Activated CD4-positive, CD25-positive, alpha-beta regulatory T cell treated with anti-CD3 and anti-CD28 coated beads, Interleukin-2, amount 50 U/mL, for 72 hours (primary cell): ENCODE measurements around the gene ACTL6A.
A peak's percentile ranks its signal among the peaks of the same experiment; 100 is the strongest.

Source experiments
- DNase-seq: peaks from one replicate; pipeline ENCODE4 v3.0.0; 2021

ACTL6A gene

GRCh38 chr3:179599531-179599930 lies 36.8 kb downstream of the ACTL6A start:
- no peak for DNase-seq

GRCh38 chr3:179603321-179603720 lies 40.6 kb downstream of the ACTL6A start:
- DNase-seq = no peak

GRCh38 chr3:179603831-179604230 lies 41.1 kb downstream of the ACTL6A start:
- no peak for DNase-seq

GRCh38 chr3:179604321-179605078 lies 41.8 kb downstream of the ACTL6A start, which contains the start of the genes MRPL47 and NDUFB5:
TSS of gene MRPL47 (minus strand) at chr3:179604638. CDS start at chr3:179604624, 14 bp downstream.
TSS of gene NDUFB5 (plus strand) at chr3:179604794. CDS start at chr3:179604816, 22 bp downstream.
- peak; percentile 87 for DNase-seq

DNA sequence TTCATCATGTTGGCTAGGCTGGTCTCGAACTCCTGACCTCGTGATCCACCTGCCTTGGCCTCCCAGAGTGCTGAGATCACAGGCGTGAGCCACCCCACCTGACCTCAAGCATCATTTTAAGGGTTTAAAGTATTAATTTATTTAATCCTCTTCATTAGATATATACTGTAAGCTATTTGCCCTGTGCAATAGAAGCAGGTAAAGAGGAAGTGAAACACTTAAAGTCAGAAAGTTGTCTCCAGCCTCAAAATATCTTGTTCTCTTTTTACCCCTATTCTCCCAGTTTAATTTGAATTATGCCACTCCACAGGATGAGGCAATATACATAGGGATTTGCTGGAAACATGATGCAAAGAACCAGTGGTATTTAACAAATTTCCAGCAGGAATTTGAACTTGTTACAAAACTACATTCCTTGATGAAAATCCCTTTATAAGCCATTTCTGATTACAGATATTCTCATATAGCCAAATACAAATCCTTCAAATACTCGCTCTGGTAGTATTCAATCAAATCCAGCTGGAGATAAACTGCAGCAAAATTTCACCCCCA lies 43.9 kb downstream of the ACTL6A start:
- no peak for DNase-seq

- no peak for DNase-seq
Observed at GRCh38 chr3:179608931-179609720, 46.4 kb downstream of the ACTL6A start.

GRCh38 chr3:179610066-179610465 lies 47.3 kb downstream of the ACTL6A start:
- DNase-seq = no peak

GRCh38 chr3:179613807-179614206 lies 51.1 kb downstream of the ACTL6A start:
- DNase-seq = no peak

DNA sequence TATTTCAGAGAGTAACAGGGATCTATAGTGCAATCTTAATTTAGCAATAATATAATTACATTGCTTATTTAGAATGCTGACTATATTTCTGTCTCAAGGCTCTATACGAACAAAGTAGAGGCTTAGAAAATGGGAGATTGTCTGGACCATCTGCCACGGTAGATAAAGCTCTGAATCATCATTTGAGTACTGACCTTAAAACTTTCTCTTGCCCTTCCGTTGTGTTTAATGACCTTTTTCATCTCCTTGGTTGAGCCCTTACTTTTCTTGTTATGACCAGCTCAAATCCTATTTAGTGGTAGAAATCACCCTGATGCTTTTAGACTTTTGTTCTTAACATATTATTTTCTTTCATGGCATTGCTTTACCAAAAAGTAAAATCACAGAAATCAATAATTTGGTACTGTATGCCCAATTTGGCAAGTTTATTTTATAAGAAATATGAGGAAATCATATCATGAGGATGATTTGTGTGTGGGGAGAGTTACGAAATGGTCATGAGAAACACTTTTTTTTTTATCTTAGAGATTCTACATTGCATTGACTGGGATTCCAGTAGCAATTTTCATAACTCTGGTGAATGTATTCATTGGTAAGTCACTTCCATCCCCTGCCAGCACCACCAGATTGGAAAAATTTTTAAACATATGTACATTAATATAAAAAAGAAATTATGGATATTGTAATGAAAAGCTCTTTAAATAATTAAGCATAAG lies 52.9 kb downstream of the ACTL6A start:
- DNase-seq = no peak

GRCh38 chr3:179622023-179622422 lies 59.3 kb downstream of the ACTL6A start:
- no peak for DNase-seq

- no peak for DNase-seq
Observed at GRCh38 chr3:179624451-179624850, 61.7 kb downstream of the ACTL6A start.

DNA sequence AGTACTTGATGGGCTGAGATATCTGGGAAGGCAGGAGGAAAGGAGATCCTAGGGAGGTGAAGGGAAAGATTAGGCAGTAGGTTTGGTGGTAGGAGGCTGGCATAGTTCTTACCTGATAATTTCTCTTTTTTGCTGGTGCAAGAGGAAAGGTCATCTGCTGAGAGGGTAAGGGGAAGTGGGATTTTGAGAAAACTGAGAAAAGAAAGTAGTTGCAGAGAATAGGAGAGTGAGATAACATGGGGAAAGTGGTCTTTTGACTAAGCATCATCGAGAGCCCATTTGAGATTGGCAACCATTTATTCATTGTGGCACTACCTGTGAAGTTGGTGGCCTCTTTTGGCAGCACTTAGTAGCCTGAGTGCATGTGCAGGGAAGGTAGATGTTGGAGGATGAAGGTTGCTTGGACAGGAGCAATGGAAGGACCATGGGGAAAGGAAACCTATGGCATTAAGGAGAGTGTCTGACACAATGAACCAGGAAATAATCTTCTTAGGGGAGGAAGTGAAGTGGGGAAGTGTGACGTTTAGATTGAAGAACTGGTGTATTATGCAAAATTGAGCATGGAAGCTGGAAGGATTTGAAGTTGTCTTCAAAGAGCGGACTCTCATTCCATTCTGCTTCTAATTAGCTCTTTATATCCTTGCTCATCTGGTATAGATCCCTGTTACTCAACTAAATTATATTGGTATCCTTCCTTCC lies 68.2 kb downstream of the ACTL6A start:
- no peak for DNase-seq
